Neuronal stem cell (in vitro differentiated cells): ENCODE measurements around the gene HECW1.
"Not testable (repeated sequence)": the region's sequence is repeated elsewhere in the genome, so short reads cannot be mapped to it uniquely, and the experiment has no call there.

Source experiments
- DNase-seq: peaks from one replicate; pipeline ENCODE4 v3.0.0-alpha.2; 2013; ENCODE audit warnings: low spot score
- H2AFZ ChIP-seq: one replicate; pipeline ENCODE4 v1.6.1; 2013; ENCODE audit warnings: mild to moderate bottlenecking, low read length, inconsistent platforms
- H2AK5ac ChIP-seq: 2 replicates; pipeline ENCODE4 v1.6.1; 2013; ENCODE audit warnings: low read depth, mild to moderate bottlenecking, inconsistent platforms, low read length, moderate library complexity, mixed read lengths
- H2BK120ac ChIP-seq: 2 replicates; pipeline ENCODE4 v1.6.1; 2013; ENCODE audit warnings: low read depth, mild to moderate bottlenecking, inconsistent platforms, low read length, moderate library complexity, mixed read lengths
- H2BK12ac ChIP-seq: one replicate; pipeline ENCODE4 v1.6.1; 2013; ENCODE audit warnings: low read length, inconsistent platforms
- H2BK15ac ChIP-seq: 2 replicates; pipeline ENCODE4 v1.6.1; 2013; ENCODE audit warnings: mild to moderate bottlenecking, low read length, inconsistent platforms, mixed read lengths
- H2BK5ac ChIP-seq: one replicate; pipeline ENCODE4 v1.6.1; 2013; ENCODE audit warnings: inconsistent platforms, mild to moderate bottlenecking, low read length, moderate library complexity
- H3K14ac ChIP-seq: one replicate; pipeline ENCODE4 v1.6.1; 2013; ENCODE audit warnings: low read length, inconsistent platforms
- H3K18ac ChIP-seq: 2 replicates; pipeline ENCODE4 v1.6.1; 2013; ENCODE audit warnings: low read length, inconsistent platforms
- H3K23ac ChIP-seq: 2 replicates; pipeline ENCODE4 v1.6.1; 2013; ENCODE audit warnings: low read depth, mild to moderate bottlenecking, mixed read lengths, low read length, inconsistent platforms; ENCODE audit not compliant: poor library complexity
- H3K27ac ChIP-seq: replicated peaks from 3 replicates; pipeline ENCODE4 v1.5.1; 2013; ENCODE audit warnings: low read length, inconsistent platforms
- H3K27me3 ChIP-seq, 3 experiments: 2 replicates each; pipeline ENCODE4 v1.6.1; 2013; ENCODE audit warnings: low read length in 3 of 3, mild to moderate bottlenecking in 2 of 3, inconsistent platforms in 1 of 3, low read depth in 1 of 3, mixed read lengths in 1 of 3, moderate library complexity in 1 of 3; ENCODE audit not compliant: control insufficient read depth in 3 of 3, insufficient read depth in 3 of 3
- H3K36me3 ChIP-seq, 2 donors: replicated peaks in 1 of 2; 2 replicates each; pipeline ENCODE4 v1.6.1; 2013; ENCODE audit warnings: low read length in 2 of 2; ENCODE audit not compliant: control insufficient read depth in 2 of 2, insufficient read depth in 2 of 2
- H3K4ac ChIP-seq: 2 replicates; pipeline ENCODE4 v1.6.1; 2013; ENCODE audit warnings: inconsistent platforms, mild to moderate bottlenecking, low read length, moderate library complexity
- H3K4me1 ChIP-seq, 2 donors: 1 replicate in 1 of 2; 2 replicates in 1 of 2; pipeline ENCODE4 v1.6.1; 2013; ENCODE audit warnings: low read length in 2 of 2, low read depth in 1 of 2; ENCODE audit not compliant: control insufficient read depth in 2 of 2, insufficient read depth in 1 of 2
- H3K4me2 ChIP-seq: one replicate; pipeline ENCODE4 v1.6.1; 2013; ENCODE audit warnings: mild to moderate bottlenecking, low read length, inconsistent platforms; ENCODE audit not compliant: insufficient read depth, poor library complexity, severe bottlenecking
- H3K4me3 ChIP-seq, 2 donors: 2 replicates each; pipeline ENCODE4 v1.5.1; 2013; ENCODE audit warnings: low read length in 2 of 2, mild to moderate bottlenecking in 2 of 2, inconsistent platforms in 1 of 2, moderate library complexity in 1 of 2
- H3K79me1 ChIP-seq: one replicate; pipeline ENCODE4 v1.6.1; 2013; ENCODE audit warnings: low read depth, mild to moderate bottlenecking, inconsistent platforms, low read length, moderate library complexity
- H3K9ac ChIP-seq: one replicate; pipeline ENCODE4 v1.6.1; 2013; ENCODE audit warnings: mild to moderate bottlenecking, low read depth, low read length, inconsistent platforms; ENCODE audit not compliant: poor library complexity
- H3K9me3 ChIP-seq, 2 donors: replicated peaks in 1 of 2; 2 replicates each; pipeline versions ENCODE3 to v1.6.1; 2013; ENCODE audit warnings: low read length in 2 of 2, mild to moderate bottlenecking in 2 of 2, inconsistent platforms in 1 of 2, low read depth in 1 of 2, mixed read lengths in 1 of 2, moderate library complexity in 1 of 2; ENCODE audit not compliant: control insufficient read depth in 2 of 2, insufficient read depth in 1 of 2
- H4K8ac ChIP-seq: one replicate; pipeline ENCODE4 v1.6.1; 2013; ENCODE audit warnings: low read depth, mild to moderate bottlenecking, inconsistent platforms, low read length, moderate library complexity
- H4K91ac ChIP-seq: one replicate; pipeline ENCODE4 v1.6.1; 2013; ENCODE audit warnings: low read length, low read depth, mild to moderate bottlenecking, inconsistent platforms; ENCODE audit not compliant: poor library complexity
- WGBS, 2 donors: extraction: QIAGEN DNeasy Blood & Tissue Kit; methylation state at CpG; one replicate each; pipeline ENCODE4 v1.1.7; 2013; ENCODE audit warnings: missing lambda C conversion rate in 2 of 2, mixed read lengths in 1 of 2; ENCODE audit not compliant: insufficient read length in 2 of 2, insufficient replicate concordance in 1 of 2; ENCODE audit errors: extremely low coverage in 2 of 2; 5-methylcytosine and 5-hydroxymethylcytosine counted together

Gene HECW1

GRCh38 chr7:43136064-43136463, 23.6 kb downstream of the HECW1 start:
- H3K36me3 ChIP-seq, result no peaks in the 10 kb centered on the region
- no peak overlapping the region for H3K4me2 ChIP-seq
- WGBS, 2 donors, result no CpG with 5 or more reads among the region's 2 CpGs
- H3K4me3 ChIP-seq, result no peak overlapping the region
- H3K23ac ChIP-seq, result no peak overlapping the region
- no peaks in the 10 kb centered on the region for H3K9me3 ChIP-seq
- no peak overlapping the region for H3K4ac ChIP-seq
- H2AK5ac ChIP-seq, result no peak overlapping the region
- H4K8ac ChIP-seq, result no peak overlapping the region
- H2AFZ ChIP-seq, result no peak overlapping the region
- no peak overlapping the region for H2BK15ac ChIP-seq
- no peak overlapping the region for H4K91ac ChIP-seq
- peaks cover 6 to 12% of the 10 kb centered on the region in 2 donors for H3K4me1 ChIP-seq
- H3K27ac ChIP-seq, result no peak overlapping the region
- H3K14ac ChIP-seq, result no peak overlapping the region
- no peak overlapping the region for H3K18ac ChIP-seq
- no peak for DNase-seq
- no peaks in the 10 kb centered on the region for H3K27me3 ChIP-seq
- H2BK12ac ChIP-seq, result no peak overlapping the region
- H2BK5ac ChIP-seq, result no peak overlapping the region
- no peak overlapping the region for H2BK120ac ChIP-seq
- no peak overlapping the region for H3K9ac ChIP-seq
- no peaks in the 10 kb centered on the region for H3K79me1 ChIP-seq

GRCh38 chr7:43137121-43137744, 24.8 kb downstream of the HECW1 start:
- H4K91ac ChIP-seq, H3K27ac ChIP-seq, H3K14ac ChIP-seq, H2BK15ac ChIP-seq, H3K23ac ChIP-seq, H3K36me3 ChIP-seq, H3K9me3 ChIP-seq, H3K18ac ChIP-seq, H3K4ac ChIP-seq, H2BK5ac ChIP-seq, H2AK5ac ChIP-seq, H4K8ac ChIP-seq, H2BK120ac ChIP-seq, H3K9ac ChIP-seq, H2BK12ac ChIP-seq, H2AFZ ChIP-seq, H3K27me3 ChIP-seq, DNase-seq, H3K79me1 ChIP-seq, H3K4me2 ChIP-seq, H3K4me3 ChIP-seq: not testable (repeated sequence)
- peaks cover 6 to 14% of the 10 kb centered on the region in 2 donors for H3K4me1 ChIP-seq
- WGBS, 2 donors, result no CpG with 5 or more reads among the region's 6 CpGs

GRCh38 chr7:43137811-43138210, 25.4 kb downstream of the HECW1 start:
- Histone ChIP-seq H3K9ac (no peak overlapping the region), H3K4me2 (no peak overlapping the region)
- DNase-seq, result no peak

GRCh38 chr7:43138710-43139109, 26.3 kb downstream of the HECW1 start:
- Histone ChIP-seq H3K14ac (no peak overlapping the region), H3K4ac (no peak overlapping the region), H4K91ac (no peak overlapping the region), H3K4me1 (peaks cover 6 to 14% of the 10 kb centered on the region in 2 donors), H2BK12ac (no peak overlapping the region), H3K79me1 (no peaks in the 10 kb centered on the region), H3K9me3 (no peaks in the 10 kb centered on the region), H3K9ac (no peak overlapping the region), H3K4me2 (no peak overlapping the region), H3K36me3 (no peaks in the 10 kb centered on the region), H4K8ac (no peak overlapping the region), H3K27me3 (no peaks in the 10 kb centered on the region), H2BK120ac (no peak overlapping the region), H3K18ac (no peak overlapping the region), H2BK15ac (no peak overlapping the region), H2AK5ac (no peak overlapping the region), H3K4me3 (no peak overlapping the region), H3K27ac (peak overlapping the region; percentile 23), H2BK5ac (no peak overlapping the region), H3K23ac (no peak overlapping the region), H2AFZ (peak overlapping the region; percentile 2)
- no CpG with 5 or more reads among the region's 4 CpGs for WGBS, 2 donors
- DNase-seq, result no peak

More at GRCh38 chr7:43137811-43138210, 25.4 kb downstream of the HECW1 start:
- Histone ChIP-seq H3K14ac (no peak overlapping the region), H3K4ac (no peak overlapping the region), H2AFZ (no peak overlapping the region), H2BK12ac (no peak overlapping the region), H3K27ac (no peak overlapping the region), H3K27me3 (no peaks in the 10 kb centered on the region), H3K23ac (no peak overlapping the region), H3K4me1 (peaks cover 6 to 14% of the 10 kb centered on the region in 2 donors), H2BK5ac (no peak overlapping the region), H3K18ac (no peak overlapping the region), H3K4me3 (no peak overlapping the region), H2BK120ac (no peak overlapping the region), H2AK5ac (no peak overlapping the region), H3K36me3 (no peaks in the 10 kb centered on the region), H3K79me1 (no peaks in the 10 kb centered on the region), H4K91ac (no peak overlapping the region), H2BK15ac (no peak overlapping the region), H3K9me3 (no peaks in the 10 kb centered on the region), H4K8ac (no peak overlapping the region)
- WGBS, 2 donors, result no CpG with 5 or more reads among the region's 3 CpGs
